Left ventricle myocardium inferior (tissue), 1 donor: Measurements from ENCODE around the gene YWHAE. TPM values are rescaled to one million over a fixed set of nuclear protein-coding genes. Genes with fewer than 3 reads are reported as not detected.

ENCODE experiments used
- DNase-seq: peaks from one replicate; pipeline ENCODE4 v3.0.0-alpha.2; 2020
- H3K27ac ChIP-seq: fragments of 200-600 bp; replicated peaks from 2 replicates; pipeline ENCODE4 v1.8.0; 2021
- H3K27me3 ChIP-seq: fragments of 200-600 bp; 2 replicates; pipeline ENCODE4 v1.8.0; 2021; ENCODE audit warnings: low read depth
- H3K36me3 ChIP-seq: fragments of 200-600 bp; 2 replicates; pipeline ENCODE4 v1.8.0; 2021
- H3K4me1 ChIP-seq: fragments of 200-600 bp; 2 replicates; pipeline ENCODE4 v1.8.0; 2021
- H3K4me3 ChIP-seq: fragments of 200-600 bp; 2 replicates; pipeline ENCODE4 v1.8.0; 2021; ENCODE audit warnings: mild to moderate bottlenecking, moderate library complexity
- H3K9me3 ChIP-seq: fragments of 200-600 bp; replicated peaks from 2 replicates; pipeline ENCODE4 v1.8.0; 2021
- CTCF ChIP-seq: fragments of 200-600 bp; IDR thresholded peaks from 2 replicates; pipeline ENCODE4 v1.8.0; 2021; ENCODE audit warnings: antibody characterized with exemption, mild to moderate bottlenecking, borderline replicate concordance
- intact Hi-C: fragments of 100-400 bp; cut with micrococcal nuclease; formaldehyde crosslinking; loops from one replicate; pipeline ENCODE4 v1.11.0; 2022
- total RNA-seq: library from RNA; stranded (reverse); fragmentation: NEBNext Ultra II Directional; extraction: Animal tissue kit (Norgen Biotek cat#: 25700); gene quantifications from one replicate; pipeline ENCODE4 v1.2.1, GENCODE V29; 2021
- donor health status: DM: no; HTN: yes; CAD: no; lungs with severe emphysema.

The YWHAE gene
- total RNA-seq, 1 donor from 2014 or later = 569 TPM

- Histone ChIP-seq H3K27ac (peak overlapping the region; percentile 81), H3K4me3 (peak overlapping the region; percentile 47), H3K36me3 (peaks cover 73% of the 10 kb centered on the region), H3K4me1 (peaks cover 57% of the 10 kb centered on the region), H3K27me3 (no peaks in the 10 kb centered on the region), H3K9me3 (no peaks in the 10 kb centered on the region)
- DNase-seq = no peak
- TF ChIP-seq CTCF = no peak
- intact Hi-C loops = no loop called here
Measured at GRCh38 chr17:1347589-1348323, 52.3 kb downstream of the YWHAE start.

GRCh38 chr17:1344521-1344920 is 55.5 kb downstream of the YWHAE start:
- TF ChIP-seq CTCF = no peak
- H3K27me3 ChIP-seq = no peaks in the 10 kb centered on the region
- no peak for DNase-seq
- H3K4me1 ChIP-seq = peaks cover 56% of the 10 kb centered on the region
- peaks cover 41% of the 10 kb centered on the region for H3K36me3 ChIP-seq
- intact Hi-C loops = no loop called here
- H3K4me3 ChIP-seq = no peak overlapping the region
- H3K9me3 ChIP-seq = no peaks in the 10 kb centered on the region
- no peak overlapping the region for H3K27ac ChIP-seq

GRCh38 chr17:1343554-1343953 is 56.5 kb downstream of the YWHAE start:
- Histone ChIP-seq H3K4me1 (peaks cover 54% of the 10 kb centered on the region), H3K4me3 (no peak overlapping the region), H3K9me3 (no peaks in the 10 kb centered on the region), H3K36me3 (peaks cover 34% of the 10 kb centered on the region), H3K27ac (peak overlapping the region; percentile 47), H3K27me3 (no peaks in the 10 kb centered on the region)
- no peak for DNase-seq
- TF ChIP-seq CTCF = no peak
- intact Hi-C loops = no loop called here

GRCh38 chr17:1340371-1340770 is 59.7 kb downstream of the YWHAE start:
- Histone ChIP-seq H3K9me3 (no peaks in the 10 kb centered on the region), H3K4me3 (no peak overlapping the region), H3K36me3 (peaks cover 21% of the 10 kb centered on the region), H3K27me3 (no peaks in the 10 kb centered on the region), H3K4me1 (peaks cover 22% of the 10 kb centered on the region), H3K27ac (no peak overlapping the region)
- intact Hi-C loops = no loop called here
- no peak for DNase-seq
- TF ChIP-seq CTCF = no peak

- intact Hi-C loops = loop anchor here (5.0 kb wide), 2 partner anchors 54 to 74 kb away; partner anchors contain the start of gene TRARG1
- TF ChIP-seq CTCF = no peak
- peak; percentile 57 for DNase-seq
Measured at GRCh38 chr17:1331708-1332107, 68.3 kb downstream of the YWHAE start.

More at GRCh38 chr17:1331708-1332107, 68.3 kb downstream of the YWHAE start:
- Histone ChIP-seq H3K27ac (peak overlapping the region; percentile 38), H3K9me3 (no peaks in the 10 kb centered on the region), H3K36me3 (no peaks in the 10 kb centered on the region), H3K4me3 (peak overlapping the region; percentile 9), H3K4me1 (peaks cover 13% of the 10 kb centered on the region), H3K27me3 (no peaks in the 10 kb centered on the region)
